NCI-H1105 (cell line): ENCODE results near the gene EMP2.
"Not testable (repeated sequence)": the region's sequence is repeated elsewhere in the genome, so short reads cannot be mapped to it uniquely, and the experiment has no call there.

ENCODE experiments used
- DNase-seq: peaks from one replicate; lab custom pipeline; 2025; lab: John Stamatoyannopoulos, UW

The EMP2 gene

GRCh38 chr16:10552281-10552680 lies 28.1 kb downstream of the EMP2 start:
- no peak for DNase-seq

GRCh38 chr16:10551881-10552280 lies 28.5 kb downstream of the EMP2 start:
- DNase-seq = no peak

GRCh38 chr16:10548404-10548803 lies 32.0 kb downstream of the EMP2 start:
- no peak for DNase-seq

- no peak for DNase-seq
Measured at GRCh38 chr16:10547708-10548107, 32.7 kb downstream of the EMP2 start.

DNA sequence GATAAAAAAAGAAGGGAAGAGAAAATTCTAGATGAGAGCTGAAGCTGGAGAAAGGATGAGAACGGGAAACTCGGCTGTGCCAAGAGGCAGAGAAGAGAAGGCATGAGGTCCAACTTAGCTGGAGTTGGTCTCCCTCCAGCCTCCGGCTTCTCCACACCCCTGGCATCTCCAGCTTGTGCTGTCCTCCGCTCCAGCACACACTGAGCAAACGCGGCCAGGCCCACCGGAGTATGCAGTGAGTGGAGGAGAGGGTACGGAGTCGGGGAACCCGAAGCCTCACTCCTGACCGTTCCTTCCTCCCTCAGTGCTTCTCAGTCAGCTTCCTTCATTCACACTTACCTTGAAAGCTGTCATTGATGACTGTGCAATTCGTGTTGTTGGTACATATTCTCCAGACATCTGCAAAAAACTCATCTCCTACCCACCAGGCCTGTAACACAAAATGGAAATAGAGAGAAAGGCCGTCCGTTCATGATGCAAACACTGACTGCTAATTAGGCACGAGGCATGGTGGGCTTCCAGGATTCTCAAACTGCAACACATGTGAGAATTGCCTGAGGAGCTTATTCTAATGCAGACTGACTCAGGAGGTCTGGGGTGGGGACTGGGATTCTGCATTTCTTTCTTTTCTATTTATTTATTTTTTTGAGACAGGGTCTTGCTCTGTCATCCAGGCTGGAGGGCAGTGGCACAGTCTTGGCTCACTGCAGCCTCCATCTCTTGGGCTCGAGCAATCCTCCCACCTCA lies 37.0 kb downstream of the EMP2 start:
- no peak for DNase-seq

- no peak for DNase-seq
Measured at GRCh38 chr16:10541366-10541765, 39.0 kb downstream of the EMP2 start.

DNA sequence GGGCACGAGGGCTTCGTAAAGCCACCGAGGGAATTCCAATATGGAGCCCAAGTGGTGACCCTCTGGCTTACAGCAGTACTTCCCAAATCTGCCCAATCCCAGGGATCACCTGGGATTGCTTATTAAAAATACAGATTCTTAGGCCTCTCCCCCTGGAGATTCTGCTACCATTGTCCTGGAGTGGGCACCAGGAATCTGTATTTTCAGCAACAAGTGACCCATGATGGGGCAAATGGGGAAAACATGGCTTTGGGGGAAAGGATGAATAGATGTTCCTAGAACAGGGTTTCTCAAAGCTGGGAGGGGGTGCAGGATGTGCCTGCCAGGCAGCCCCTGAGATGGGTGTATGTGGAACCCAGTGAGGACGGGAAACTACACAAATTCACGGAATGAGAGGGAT lies 40.6 kb downstream of the EMP2 start:
- DNase-seq = no peak

DNA sequence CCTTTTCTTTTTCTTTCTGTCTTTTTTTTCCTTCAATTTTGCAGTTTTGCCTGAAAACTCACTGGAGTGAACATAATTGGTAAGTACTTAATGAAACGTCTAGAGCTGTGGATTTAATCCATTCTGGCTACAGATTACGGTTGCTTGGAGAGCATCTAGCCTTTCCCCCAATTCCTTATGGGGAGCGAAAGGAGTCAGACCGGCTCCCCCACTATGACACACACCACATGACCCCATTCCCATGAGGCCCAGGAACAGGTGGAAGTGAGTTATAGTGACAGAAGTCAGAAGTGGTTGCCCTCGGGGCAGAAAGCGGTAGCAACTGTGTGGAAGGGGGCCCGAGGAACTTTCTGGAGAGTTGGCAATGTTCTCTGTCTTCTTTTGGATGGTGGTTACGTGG lies 41.2 kb downstream of the EMP2 start:
- DNase-seq = no peak

DNA sequence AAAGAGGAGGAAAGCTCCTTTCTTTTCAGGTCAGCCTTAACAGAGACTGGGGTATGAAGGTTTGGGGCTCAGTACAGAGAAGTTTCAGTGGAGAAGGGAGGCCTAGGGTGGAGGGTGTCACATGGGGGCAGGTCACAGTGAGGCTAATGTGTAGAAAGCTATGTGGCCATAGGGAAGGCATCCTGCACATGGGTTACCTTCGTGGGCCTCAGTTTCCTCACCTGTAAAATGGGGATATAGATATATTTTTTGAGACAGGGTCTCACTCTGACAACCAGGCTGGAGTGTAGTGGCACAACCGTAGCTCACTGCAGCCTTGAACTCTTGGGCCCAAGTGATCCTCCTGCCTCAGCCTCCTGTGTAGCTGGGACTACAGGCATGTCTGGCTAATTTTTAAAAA lies 41.8 kb downstream of the EMP2 start:
- DNase-seq = no peak

GRCh38 chr16:10537946-10538345 lies 42.5 kb downstream of the EMP2 start:
- DNase-seq = no peak

- no peak for DNase-seq
Measured at GRCh38 chr16:10536814-10537389, 43.5 kb downstream of the EMP2 start.

GRCh38 chr16:10536328-10536727 lies 44.1 kb downstream of the EMP2 start:
- DNase-seq = not testable (repeated sequence)

GRCh38 chr16:10535461-10535860 lies 44.9 kb downstream of the EMP2 start:
- DNase-seq = no peak

GRCh38 chr16:10534748-10535147 lies 45.6 kb downstream of the EMP2 start:
- DNase-seq = no peak

DNA sequence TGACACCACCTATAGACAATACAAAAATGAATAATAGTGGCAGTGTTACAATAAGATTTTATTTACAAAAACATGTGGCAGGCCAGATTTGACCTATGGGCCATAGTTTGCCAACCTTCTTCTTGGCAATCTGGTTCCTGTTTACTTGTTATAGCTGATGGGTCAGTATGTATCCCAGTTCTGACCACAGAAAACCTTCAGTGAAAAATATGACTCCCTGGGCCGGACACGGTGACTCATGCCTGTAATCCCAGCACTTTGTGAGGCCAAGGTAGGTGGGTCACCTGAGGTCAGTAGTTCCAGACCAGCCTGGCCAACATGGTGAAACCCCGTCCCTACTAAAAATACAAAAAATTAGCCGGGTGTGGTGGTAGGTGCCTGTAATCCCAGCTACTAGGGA lies 46.8 kb downstream of the EMP2 start:
- not testable (repeated sequence) for DNase-seq

DNA sequence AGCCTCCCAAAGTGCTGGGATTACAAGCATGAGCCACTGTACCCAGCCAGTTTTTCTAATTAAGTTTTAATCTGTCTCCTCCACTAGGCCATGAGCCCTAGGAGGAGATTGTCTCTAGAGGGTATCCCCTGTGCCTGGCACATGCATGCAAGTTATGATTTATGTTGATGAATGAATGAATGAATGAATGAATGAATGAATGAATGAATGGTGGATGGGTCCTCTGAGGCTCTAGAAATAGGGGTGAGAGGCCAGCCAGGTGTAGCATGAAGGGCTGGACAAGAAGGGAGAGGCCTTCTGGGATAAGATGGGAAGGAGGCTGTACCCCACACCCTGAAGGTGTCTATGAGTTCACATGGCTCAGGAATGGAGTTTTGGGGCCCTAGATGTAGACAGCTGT lies 48.8 kb downstream of the EMP2 start:
- DNase-seq = no peak

DNA sequence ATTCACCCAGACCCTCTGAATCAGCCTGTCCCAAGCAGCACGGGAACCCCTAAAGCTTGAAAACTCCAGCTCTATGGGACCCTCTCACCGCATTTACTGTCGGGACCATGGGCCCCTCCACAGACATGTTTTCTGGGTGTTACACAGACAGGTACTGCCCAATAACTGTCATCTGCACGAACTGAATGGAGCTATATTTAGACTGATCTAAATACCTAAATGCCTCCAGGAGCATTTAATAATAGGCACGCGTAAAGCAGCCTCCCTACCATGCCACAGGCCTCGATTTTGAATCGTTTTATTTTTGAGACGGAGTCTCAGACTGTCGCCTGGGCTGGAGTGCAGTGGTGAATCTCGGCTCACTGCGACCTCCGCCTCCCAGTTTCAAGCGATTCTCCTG lies 49.7 kb downstream of the EMP2 start:
- no peak for DNase-seq

GRCh38 chr16:10529895-10530669 lies 50.3 kb downstream of the EMP2 start:
- DNase-seq = no peak

DNA sequence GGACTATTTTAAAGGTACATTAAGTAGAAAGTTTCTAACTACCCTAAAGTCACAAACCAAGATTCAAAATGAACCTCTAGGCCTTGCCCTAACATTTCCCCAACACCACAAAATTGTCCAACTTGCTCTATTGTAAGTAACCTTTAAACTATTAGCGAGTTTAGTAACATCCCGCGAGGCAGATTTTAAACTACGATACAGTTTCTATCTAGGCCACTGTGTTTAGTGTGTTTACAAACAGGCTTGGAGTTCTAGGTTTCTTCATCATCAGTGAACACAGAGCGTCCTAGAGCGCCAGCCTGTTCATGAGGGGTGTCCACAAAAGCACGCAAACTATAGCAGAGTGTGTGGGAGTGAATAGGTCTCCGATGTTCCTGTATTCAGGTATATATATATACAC lies 51.8 kb downstream of the EMP2 start:
- no peak for DNase-seq

GRCh38 chr16:10526962-10527361 lies 53.4 kb downstream of the EMP2 start:
- DNase-seq = no peak

DNA sequence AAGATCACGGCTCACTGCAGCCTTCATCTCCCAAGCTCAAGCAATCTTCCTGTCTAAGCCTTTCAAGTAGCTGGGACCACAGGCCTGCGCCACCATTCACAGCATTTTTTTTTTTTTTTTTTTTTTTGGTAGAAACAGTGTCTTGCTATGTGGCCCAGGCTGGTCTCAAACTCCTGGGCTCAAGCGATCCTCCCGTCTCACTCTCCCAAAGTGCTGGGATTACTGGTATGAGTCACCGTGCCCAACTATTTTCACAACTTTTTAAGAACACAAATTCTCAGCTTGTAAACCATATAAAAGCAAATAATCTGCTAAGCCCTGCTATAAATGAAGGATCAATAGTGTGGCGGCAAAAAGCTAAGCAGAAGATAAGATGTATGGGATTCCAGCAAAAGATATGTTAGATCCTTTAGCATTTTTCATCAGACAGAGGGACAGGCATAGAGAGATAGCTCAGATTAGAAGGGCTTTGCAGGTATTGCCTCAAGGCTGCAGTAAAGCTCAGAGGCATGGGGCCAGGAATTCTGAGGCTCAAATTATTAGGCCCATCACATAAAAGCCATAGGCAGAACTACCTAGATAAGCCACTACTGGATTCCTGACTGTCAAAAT lies 55.1 kb downstream of the EMP2 start:
- no peak for DNase-seq

DNA sequence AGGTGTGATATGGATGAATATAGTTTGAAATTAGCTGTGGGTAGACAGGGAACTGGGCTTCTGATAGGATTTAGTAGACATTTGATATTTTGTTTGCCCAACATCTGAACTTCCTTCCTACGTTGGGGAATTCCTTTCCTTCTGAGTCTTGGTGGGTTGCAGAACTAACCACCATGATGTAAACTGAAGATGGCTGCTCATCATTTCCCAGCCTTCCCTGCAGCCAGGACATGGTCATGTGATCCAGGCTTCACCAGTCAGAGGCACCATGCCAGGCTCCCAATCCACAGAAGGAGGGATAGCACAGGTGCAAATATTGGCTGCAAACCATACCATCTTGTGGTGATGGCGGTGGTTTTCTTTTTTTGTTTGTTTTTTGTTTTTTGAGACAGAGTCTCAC lies 57.4 kb downstream of the EMP2 start:
- DNase-seq = no peak
